Caco-2 (cell line): ENCODE data around the gene PTPRN2. TPM values are rescaled to one million over a fixed set of nuclear protein-coding genes. Genes with fewer than 3 reads are reported as not detected.

Source experiments
- BruUV-seq: library from RNA; stranded (reverse); fragments of 400-500 nt; replicated peaks from 2 replicates; lab custom pipeline; 2021; lab: Mats Ljungman, UMichigan
- CTCF ChIA-PET: fragments of 300-600 bp; sonication (Branson Sonifier 250); formaldehyde crosslinking; loops from one replicate; lab custom pipeline; 2022; ENCODE audit warnings: antibody characterized with exemption; lab: Charles Lee
- POLR2A ChIA-PET: fragments of 300-600 bp; sonication (Branson Sonifier 250); formaldehyde crosslinking; loops from one replicate; lab custom pipeline; 2022; ENCODE audit warnings: antibody characterized with exemption; lab: Charles Lee
- DNase-seq, 2 experiments: peaks; one replicate each; pipeline versions ENCODE4 v3.0.0 to v3.0.0-alpha.2; 2020 to 2022
- H3K27me3 ChIP-seq: replicated peaks from 2 replicates; pipeline ENCODE4 v1.6.0; 2011; ENCODE audit warnings: low read length; ENCODE audit not compliant: control insufficient read depth, insufficient read depth
- H3K36me3 ChIP-seq: 2 replicates; pipeline ENCODE4 v1.5.1; 2011; ENCODE audit warnings: low read length; ENCODE audit not compliant: control insufficient read depth, insufficient read depth
- H3K4me1 ChIP-seq: fragments of 250-450 bp; sonication (Bioruptor Pico); 2 replicates; pipeline ENCODE4 v1.5.1; 2020; ENCODE audit warnings: mild to moderate bottlenecking
- H3K4me3 ChIP-seq: 2 replicates; pipeline ENCODE4 v1.5.1; 2011; ENCODE audit warnings: low read depth, mild to moderate bottlenecking, control low read depth, low read length
- H3K9me3 ChIP-seq: fragments of 250-450 bp; sonication (Bioruptor Pico); 2 replicates; pipeline ENCODE4 v1.5.1; 2020; ENCODE audit warnings: mild to moderate bottlenecking, moderate library complexity
- H3K27ac Mint-ChIP-seq: one replicate; pipeline ENCODE4 v1.8.0; 2022; ENCODE audit warnings: mixed read lengths; ENCODE audit not compliant: unreplicated experiment
- H3K27me3 Mint-ChIP-seq: one replicate; pipeline ENCODE4 v1.8.0; 2022; ENCODE audit warnings: mixed read lengths; ENCODE audit not compliant: insufficient read depth, unreplicated experiment
- H3K36me3 Mint-ChIP-seq: one replicate; pipeline ENCODE4 v1.8.0; 2022; ENCODE audit warnings: mild to moderate bottlenecking, mixed read lengths; ENCODE audit not compliant: insufficient read depth, unreplicated experiment
- H3K4me1 Mint-ChIP-seq: one replicate; pipeline ENCODE4 v1.8.0; 2022; ENCODE audit warnings: low read depth, mixed read lengths; ENCODE audit not compliant: unreplicated experiment
- H3K4me3 Mint-ChIP-seq: one replicate; pipeline ENCODE4 v1.8.0; 2022; ENCODE audit warnings: mild to moderate bottlenecking, moderate library complexity, mixed read lengths; ENCODE audit not compliant: unreplicated experiment
- H3K9me3 Mint-ChIP-seq: one replicate; pipeline ENCODE4 v1.8.0; 2022; ENCODE audit warnings: mixed read lengths; ENCODE audit not compliant: unreplicated experiment
- CTCF ChIP-seq, 2 experiments: fragments of 200-600 bp in 1 of 2; IDR thresholded peaks; 1 replicate in 1 of 2; 2 replicates in 1 of 2; pipeline versions ENCODE4 v1.5.1 to v1.8.0; 2011 to 2022; ENCODE audit warnings: antibody characterized with exemption in 1 of 2, control low read depth in 1 of 2, inconsistent platforms in 1 of 2, low read depth in 1 of 2, low read length in 1 of 2, mild to moderate bottlenecking in 1 of 2, moderate library complexity in 1 of 2; ENCODE audit not compliant: insufficient read depth in 1 of 2, severe bottlenecking in 1 of 2, unreplicated experiment in 1 of 2
- intact Hi-C: fragments of 100-400 bp; cut with micrococcal nuclease; formaldehyde crosslinking; loops from one replicate; pipeline ENCODE4 v1.10.0; 2022; ENCODE audit not compliant: unreplicated experiment
- total RNA-seq: library from RNA; stranded (reverse); gene quantifications from 2 replicates; pipeline ENCODE4 v1.2.3, GENCODE V29; 2022

PTPRN2 gene
- total RNA-seq, 1 experiment from 2014 or later, result 1.4 TPM

GRCh38 chr7:158064631-158065030, 523.0 kb downstream of the PTPRN2 start:
- no TSS peak for BruUV-seq
- CTCF ChIA-PET, result no interaction called here
- Mint-ChIP-seq H3K4me3 (no peak overlapping the region), H3K4me1 (no peaks in the 10 kb centered on the region), H3K36me3 (no peaks in the 10 kb centered on the region), H3K27ac (no peak overlapping the region), H3K27me3 (no peaks in the 10 kb centered on the region), H3K9me3 (peaks cover 7% of the 10 kb centered on the region)
- no peak for DNase-seq
- POLR2A ChIA-PET, result no interaction called here
- intact Hi-C loops, result no loop called here
- Histone ChIP-seq H3K36me3 (no peaks in the 10 kb centered on the region), H3K27me3 (no peaks in the 10 kb centered on the region), H3K4me3 (no peak overlapping the region), H3K4me1 (no peaks in the 10 kb centered on the region), H3K9me3 (peaks cover 9% of the 10 kb centered on the region)
- TF ChIP-seq CTCF (IDR thresholded peaks at IDR 0.05; ENCODE audit: insufficient read depth in 1 of 2, low read depth in 1 of 2, low read length in 1 of 2, severe bottlenecking in 1 of 2, unreplicated experiment in 1 of 2), result no peak

GRCh38 chr7:158063850-158064610, 523.6 kb downstream of the PTPRN2 start:
- Mint-ChIP-seq H3K4me3 (no peak overlapping the region), H3K27ac (no peak overlapping the region), H3K9me3 (peaks cover 1% of the 10 kb centered on the region), H3K36me3 (no peaks in the 10 kb centered on the region), H3K27me3 (no peaks in the 10 kb centered on the region), H3K4me1 (no peaks in the 10 kb centered on the region)
- TF ChIP-seq CTCF (IDR thresholded peaks at IDR 0.05; ENCODE audit: insufficient read depth in 1 of 2, low read depth in 1 of 2, low read length in 1 of 2, severe bottlenecking in 1 of 2, unreplicated experiment in 1 of 2), result no peak
- intact Hi-C loops, result no loop called here
- Histone ChIP-seq H3K4me1 (no peaks in the 10 kb centered on the region), H3K36me3 (no peaks in the 10 kb centered on the region), H3K9me3 (peaks cover 9% of the 10 kb centered on the region), H3K27me3 (no peaks in the 10 kb centered on the region), H3K4me3 (no peak overlapping the region)
- POLR2A ChIA-PET, result no interaction called here
- no TSS peak for BruUV-seq
- CTCF ChIA-PET, result no interaction called here
- no peak for DNase-seq

- POLR2A ChIA-PET, result no interaction called here
- no peaks in the 10 kb centered on the region for H3K27me3 ChIP-seq
- no peak for TF ChIP-seq CTCF (IDR thresholded peaks at IDR 0.05; ENCODE audit: insufficient read depth in 1 of 2, low read depth in 1 of 2, low read length in 1 of 2, severe bottlenecking in 1 of 2, unreplicated experiment in 1 of 2)
- Mint-ChIP-seq H3K27me3 (no peaks in the 10 kb centered on the region), H3K4me1 (no peaks in the 10 kb centered on the region), H3K36me3 (no peaks in the 10 kb centered on the region), H3K9me3 (no peaks in the 10 kb centered on the region), H3K27ac (no peak overlapping the region), H3K4me3 (no peak overlapping the region)
- DNase-seq, result no peak
- intact Hi-C loops, result no loop called here
- H3K9me3 ChIP-seq, result peaks cover 9% of the 10 kb centered on the region
- H3K36me3 ChIP-seq, result no peaks in the 10 kb centered on the region
- CTCF ChIA-PET, result no interaction called here
- H3K4me3 ChIP-seq, result no peak overlapping the region
- H3K4me1 ChIP-seq, result no peaks in the 10 kb centered on the region
- BruUV-seq, result no TSS peak
Observed at GRCh38 chr7:158062661-158063060, 525.0 kb downstream of the PTPRN2 start.
